GM12892 (cell line): Measurements from ENCODE around the gene UNC50.

Experiments used
- POLR2A ChIP-seq: IDR thresholded peaks from 2 replicates; pipeline ENCODE4 v1.6.1; 2011; ENCODE audit warnings: low read depth, low read length, control low read depth
- TAF1 ChIP-seq: IDR thresholded peaks from 2 replicates; pipeline ENCODE4 v1.6.1; 2011; ENCODE audit warnings: low read depth, mild to moderate bottlenecking, control low read depth, low read length, borderline replicate concordance

GRCh38 chr2:98598781-98599428 lies 9.5 kb upstream of the UNC50 start:
- TF ChIP-seq TAF1, result no peak
- no peak for TF ChIP-seq POLR2A
